Measurements from ENCODE around the gene ARHGAP15.

GRCh38 chr2:143117225-143117624 lies 12.0 kb upstream of the ARHGAP15 start:
- TF ChIP-seq CTCF (conservative IDR thresholded peaks at IDR 0.05 in 1 of 2, IDR thresholded peaks at IDR 0.05 in 1 of 2; ENCODE audit: low read depth in 1 of 2, low read length in 2 of 2) = no peak
- no peak for TF ChIP-seq EZH2 (IDR thresholded peaks at IDR 0.05; ENCODE audit: low read length, missing control alignments)

Measured in fibroblast of lung (primary cell).